AG10803 (cell line): ENCODE data around the gene R3HCC1L.

Experiments
- DNase-seq: peaks from one replicate; pipeline ENCODE4 v3.0.0; 2010; ENCODE audit warnings: low read depth
- H3K4me3 ChIP-seq: 2 replicates; pipeline ENCODE4 v1.5.1; 2011; ENCODE audit warnings: mild to moderate bottlenecking, low read length, control low read depth
- CTCF ChIP-seq: conservative IDR thresholded peaks from 2 replicates; pipeline ENCODE4 v1.5.1; 2011; ENCODE audit warnings: mild to moderate bottlenecking, low read length, control low read depth, inconsistent platforms

R3HCC1L gene

GRCh38 chr10:98196985-98197384 lies 62.5 kb downstream of the R3HCC1L start:
- DNase-seq: no peak
- no peak overlapping the region for H3K4me3 ChIP-seq
- no peak for TF ChIP-seq CTCF

- no peak for TF ChIP-seq CTCF
- DNase-seq: no peak
- no peak overlapping the region for H3K4me3 ChIP-seq
Measured at GRCh38 chr10:98201760-98202159, 67.3 kb downstream of the R3HCC1L start.

- no peak overlapping the region for H3K4me3 ChIP-seq
- TF ChIP-seq CTCF: no peak
- DNase-seq: no peak
Measured at GRCh38 chr10:98202378-98202777, 67.9 kb downstream of the R3HCC1L start.

- no peak for TF ChIP-seq CTCF
- H3K4me3 ChIP-seq: no peak overlapping the region
- DNase-seq: no peak
Measured at GRCh38 chr10:98205351-98205750, 70.9 kb downstream of the R3HCC1L start.

- no peak for TF ChIP-seq CTCF
- DNase-seq: no peak
- no peak overlapping the region for H3K4me3 ChIP-seq
Measured at GRCh38 chr10:98208925-98209324, 74.5 kb downstream of the R3HCC1L start.

- no peak overlapping the region for H3K4me3 ChIP-seq
- TF ChIP-seq CTCF: no peak
- DNase-seq: no peak
Measured at GRCh38 chr10:98209441-98209840, 75.0 kb downstream of the R3HCC1L start.

- DNase-seq: no peak
- H3K4me3 ChIP-seq: no peak overlapping the region
- no peak for TF ChIP-seq CTCF
Measured at GRCh38 chr10:98212196-98212595, 77.7 kb downstream of the R3HCC1L start.
